ENCODE measurements around the gene TMEM8B. TPM values are rescaled to one million over a fixed set of nuclear protein-coding genes. Genes with fewer than 3 reads are reported as not detected.

Gene TMEM8B
- polyA plus RNA-seq, 1 of the 3 experiments (the other 2 are of a cell fraction), result 5.8 TPM

- POLR2A ChIA-PET, result no interaction called here
- CTCF ChIA-PET, result interaction anchor here (0.6 to 3.1 kb wide), 5 partner anchors 8 to 76 kb away, joined by 3 to 15 read pairs (median 7); no protein-coding TSS in a partner anchor
- WGBS (ENCODE audit: low lambda C conversion rate), result 96% methylated on average over 7 of the region's 8 CpGs
Measured at GRCh38 chr9:35806101-35806500, 22.9 kb upstream of the TMEM8B start.

GRCh38 chr9:35808433-35808832, 20.6 kb upstream of the TMEM8B start:
- Histone ChIP-seq H3K4me2 (no peak overlapping the region), H3K79me2 (ENCODE audit: insufficient read depth) (no peaks in the 10 kb centered on the region), H2AFZ (ENCODE audit: low read depth) (no peak overlapping the region), H4K20me1 (ENCODE audit: insufficient read depth) (no peaks in the 10 kb centered on the region), H3K27ac (ENCODE audit: low read depth in 2 of 2, low read length in 1 of 2) (no peak overlapping the region), H3K9me3 (no peaks in the 10 kb centered on the region), H3K4me1 (ENCODE audit: control insufficient read depth in 1 of 2, insufficient read depth in 2 of 2, low read depth in 1 of 2, low read length in 1 of 2) (peaks cover 0 to 21% of the 10 kb centered on the region in 2 experiments; a peak in 2 of 4 replicates), H3F3A (replicated peaks; ENCODE audit: insufficient read depth) (peaks cover 11% of the 10 kb centered on the region), H3K9ac (no peak overlapping the region), H3K9me2 (no peaks in the 10 kb centered on the region), H3K4me3 (ENCODE audit: low read depth in 2 of 2, low read length in 1 of 2) (no peak overlapping the region), H3K36me3 (replicated peaks in 1 of 2; ENCODE audit: control insufficient read depth in 1 of 2, insufficient read depth in 2 of 2, low read length in 1 of 2) (peaks cover 0 to 31% of the 10 kb centered on the region in 2 experiments), H3K27me3 (ENCODE audit: insufficient read depth) (no peaks in the 10 kb centered on the region)
- ChIA-PET POLR2A (no interaction called here), CTCF (interaction anchor here (1.1 to 2.6 kb wide), 2 partner anchors 18 to 74 kb away, joined by 3 to 14 read pairs; no protein-coding TSS in a partner anchor)
- no peak for DNase-seq
- no peak for TF ChIP-seq FOXM1 (IDR thresholded peaks at IDR 0.05; ENCODE audit: low read depth)
- no peak for TF ChIP-seq TCF12 (IDR thresholded peaks at IDR 0.05)
- TF ChIP-seq RFX5 (IDR thresholded peaks at IDR 0.05; ENCODE audit: low read length), result no peak
- no peak for TF ChIP-seq PBX3 (IDR thresholded peaks at IDR 0.05)
- whole genome bisulfite sequencing (ENCODE audit: low lambda C conversion rate), result 88% methylated on average over 9 of the region's 9 CpGs

More at GRCh38 chr9:35806101-35806500, 22.9 kb upstream of the TMEM8B start:
- Histone ChIP-seq H3K27ac (ENCODE audit: low read depth in 2 of 2, low read length in 1 of 2) (no peak overlapping the region), H2AFZ (ENCODE audit: low read depth) (no peak overlapping the region), H3K27me3 (ENCODE audit: insufficient read depth) (no peaks in the 10 kb centered on the region), H3K4me3 (ENCODE audit: low read depth in 2 of 2, low read length in 1 of 2) (no peak overlapping the region), H3K36me3 (replicated peaks in 1 of 2; ENCODE audit: control insufficient read depth in 1 of 2, insufficient read depth in 2 of 2, low read length in 1 of 2) (peaks cover 0 to 47% of the 10 kb centered on the region in 2 experiments), H3K79me2 (ENCODE audit: insufficient read depth) (no peaks in the 10 kb centered on the region), H3K9ac (no peak overlapping the region), H3K9me2 (no peaks in the 10 kb centered on the region), H4K20me1 (ENCODE audit: insufficient read depth) (no peaks in the 10 kb centered on the region), H3K9me3 (no peaks in the 10 kb centered on the region), H3K4me1 (ENCODE audit: control insufficient read depth in 1 of 2, insufficient read depth in 2 of 2, low read depth in 1 of 2, low read length in 1 of 2) (no peaks in the 10 kb centered on the region; a peak in 1 of 4 replicates), H3K4me2 (no peak overlapping the region), H3F3A (replicated peaks; ENCODE audit: insufficient read depth) (peaks cover 3% of the 10 kb centered on the region)
- DNase-seq, result no peak
- TF ChIP-seq REST (IDR thresholded peaks at IDR 0.05; ENCODE audit: low read depth, low read length) (no peak), MEF2A (IDR thresholded peaks at IDR 0.05; ENCODE audit: borderline replicate concordance, low read depth) (no peak), TEAD4 (IDR thresholded peaks at IDR 0.05; ENCODE audit: borderline replicate concordance, insufficient read depth) (no peak), YY1 (IDR thresholded peaks at IDR 0.05; ENCODE audit: low read depth) (no peak), GABPA (IDR thresholded peaks at IDR 0.05; ENCODE audit: low read depth) (no peak), SIN3A (IDR thresholded peaks at IDR 0.05; ENCODE audit: borderline replicate concordance, low read depth, low read length) (no peak), MXI1 (IDR thresholded peaks at IDR 0.05; ENCODE audit: low read depth, low read length) (no peak)

All from SK-N-SH (cell line).